Parathyroid adenoma (tissue), 2 donors: Measurements from ENCODE around the gene SLC12A6.

Experiments
- H2AFZ ChIP-seq: fragments of 300-600 bp; sonication (generic); one replicate; pipeline ENCODE4 v1.7.0; 2017; ENCODE audit warnings: antibody characterized with exemption, mild to moderate bottlenecking
- H3K27ac ChIP-seq: fragments of 300-600 bp; sonication (generic); one replicate; pipeline ENCODE4 v1.7.0; 2017
- H3K27me3 ChIP-seq: fragments of 300-600 bp; sonication (generic); one replicate; pipeline ENCODE4 v1.7.0; 2017; ENCODE audit warnings: low read length; ENCODE audit not compliant: control insufficient read depth, insufficient read depth
- H3K36me3 ChIP-seq: fragments of 300-600 bp; sonication (generic); one replicate; pipeline ENCODE4 v1.7.0; 2017; ENCODE audit warnings: low read length; ENCODE audit not compliant: control insufficient read depth, insufficient read depth
- H3K4me1 ChIP-seq: fragments of 300-600 bp; sonication (generic); one replicate; pipeline ENCODE4 v1.7.0; 2017; ENCODE audit warnings: control low read depth
- H3K4me2 ChIP-seq: fragments of 300-600 bp; sonication (generic); one replicate; pipeline ENCODE4 v1.7.0; 2017; ENCODE audit warnings: low read length
- H3K4me3 ChIP-seq: fragments of 300-600 bp; sonication (generic); one replicate; pipeline ENCODE4 v1.7.0; 2017; ENCODE audit warnings: low read depth, low read length
- H3K79me2 ChIP-seq: fragments of 300-600 bp; sonication (generic); one replicate; pipeline ENCODE4 v1.7.0; 2017; ENCODE audit warnings: control low read depth
- H3K9ac ChIP-seq: fragments of 300-600 bp; sonication (generic); one replicate; pipeline ENCODE4 v1.7.0; 2017; ENCODE audit warnings: mild to moderate bottlenecking
- H3K9me3 ChIP-seq: fragments of 300-600 bp; sonication (generic); one replicate; pipeline ENCODE4 v1.7.0; 2017; ENCODE audit warnings: low read length; ENCODE audit not compliant: control insufficient read depth
- CTCF ChIP-seq: fragments of 300-600 bp; sonication (generic); IDR thresholded peaks from one replicate; pipeline ENCODE4 v1.7.0; 2017; ENCODE audit warnings: antibody characterized with exemption, mild to moderate bottlenecking
- donor health status: primary hyperparathyroidism.

The SLC12A6 gene

GRCh38 chr15:34243226-34243625, 94.4 kb downstream of the SLC12A6 start:
- Histone ChIP-seq H2AFZ (no peak overlapping the region), H3K4me3 (no peak overlapping the region), H3K27me3 (no peaks in the 10 kb centered on the region), H3K9me3 (no peaks in the 10 kb centered on the region), H3K79me2 (no peaks in the 10 kb centered on the region), H3K27ac (no peak overlapping the region), H3K4me2 (no peak overlapping the region), H3K9ac (no peak overlapping the region), H3K4me1 (no peaks in the 10 kb centered on the region), H3K36me3 (no peaks in the 10 kb centered on the region)
- TF ChIP-seq CTCF: no peak

- Histone ChIP-seq H3K4me1 (no peaks in the 10 kb centered on the region), H3K79me2 (no peaks in the 10 kb centered on the region), H3K27me3 (no peaks in the 10 kb centered on the region), H3K9me3 (no peaks in the 10 kb centered on the region), H3K9ac (no peak overlapping the region), H3K4me2 (no peak overlapping the region), H3K4me3 (no peak overlapping the region), H3K36me3 (no peaks in the 10 kb centered on the region), H2AFZ (no peak overlapping the region), H3K27ac (no peak overlapping the region)
- TF ChIP-seq CTCF: no peak
These were observed 95.3 kb downstream of the SLC12A6 start for GRCh38 chr15:34242331-34242710.

GRCh38 chr15:34241376-34242330, 95.9 kb downstream of the SLC12A6 start:
- H3K36me3 ChIP-seq: no peaks in the 10 kb centered on the region
- TF ChIP-seq CTCF: peak; percentile 44
- H3K9ac ChIP-seq: no peak overlapping the region

GRCh38 chr15:34240537-34240936, 97.0 kb downstream of the SLC12A6 start:
- H3K36me3 ChIP-seq: no peaks in the 10 kb centered on the region
- no peaks in the 10 kb centered on the region for H3K4me1 ChIP-seq
- no peak for TF ChIP-seq CTCF
- no peaks in the 10 kb centered on the region for H3K9me3 ChIP-seq
- no peak overlapping the region for H3K4me2 ChIP-seq
- H3K27me3 ChIP-seq: no peaks in the 10 kb centered on the region
- no peak overlapping the region for H3K9ac ChIP-seq
- no peak overlapping the region for H2AFZ ChIP-seq
- no peaks in the 10 kb centered on the region for H3K79me2 ChIP-seq
- no peak overlapping the region for H3K27ac ChIP-seq
- H3K4me3 ChIP-seq: no peak overlapping the region

More at GRCh38 chr15:34241376-34242330, 95.9 kb downstream of the SLC12A6 start:
- Histone ChIP-seq H3K4me1 (no peaks in the 10 kb centered on the region), H3K79me2 (no peaks in the 10 kb centered on the region), H3K9me3 (no peaks in the 10 kb centered on the region), H3K4me2 (no peak overlapping the region), H3K4me3 (no peak overlapping the region), H2AFZ (no peak overlapping the region), H3K27me3 (no peaks in the 10 kb centered on the region), H3K27ac (no peak overlapping the region)
